ENCODE data around the gene CCSER1.
A peak's percentile ranks its signal among the peaks of the same experiment; 100 is the strongest.
"Not testable (repeated sequence)": the region's sequence is repeated elsewhere in the genome, so short reads cannot be mapped to it uniquely, and the experiment has no call there.

The CCSER1 gene

DNA sequence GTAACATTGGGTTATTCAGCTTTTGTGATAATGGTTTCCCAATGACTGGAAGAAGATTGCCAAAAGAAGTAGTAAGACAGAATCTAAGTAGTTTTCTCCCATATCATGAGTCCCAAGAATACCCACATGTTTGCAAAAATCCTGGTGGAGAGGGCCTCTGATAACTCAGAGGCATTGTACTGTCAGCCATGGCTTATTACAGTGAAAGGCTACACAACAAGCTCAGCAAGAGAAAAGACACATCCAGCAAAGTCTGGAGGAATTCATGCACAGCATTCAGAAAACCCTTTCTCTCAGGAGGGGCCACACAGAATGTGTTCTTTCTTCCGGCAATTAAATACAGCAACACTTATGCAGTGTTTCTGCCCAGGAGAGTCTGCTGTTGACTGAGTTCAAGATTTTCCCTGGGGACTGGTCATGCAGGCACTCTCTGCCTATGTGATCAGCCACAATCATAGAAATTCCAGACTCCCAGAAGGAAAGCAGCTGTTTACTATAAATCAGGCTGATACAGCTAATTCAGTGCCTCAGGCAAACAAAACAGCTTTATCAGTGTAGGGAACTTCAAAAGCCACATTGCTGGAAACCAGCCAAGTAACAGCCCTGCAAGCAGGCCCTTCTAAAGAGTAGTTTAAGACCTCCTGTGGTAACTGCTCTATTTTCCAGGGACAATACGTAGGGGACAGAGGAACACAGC lies 937.1 kb downstream of the CCSER1 start:
- DNase-seq (ENCODE audit: low spot score): no peak

DNA sequence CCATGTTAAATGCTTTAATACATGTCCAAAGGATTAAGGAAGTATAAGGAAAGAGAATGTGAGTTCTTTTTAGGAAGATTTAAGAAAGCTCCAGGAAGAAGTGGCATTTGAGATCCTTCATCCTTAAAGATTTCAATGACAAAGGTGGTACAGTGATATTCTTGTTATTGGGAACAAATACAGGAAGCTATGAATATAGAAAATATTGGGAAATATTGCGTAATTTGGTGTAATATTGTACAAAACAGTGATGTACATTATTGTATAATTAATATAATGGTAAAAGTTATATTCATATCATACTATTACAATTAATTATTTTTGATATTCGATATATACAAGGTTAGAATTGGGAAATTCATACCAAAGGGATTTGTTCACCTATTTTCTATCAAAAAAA lies 937.9 kb downstream of the CCSER1 start:
- no peak for DNase-seq (ENCODE audit: low spot score)

DNA sequence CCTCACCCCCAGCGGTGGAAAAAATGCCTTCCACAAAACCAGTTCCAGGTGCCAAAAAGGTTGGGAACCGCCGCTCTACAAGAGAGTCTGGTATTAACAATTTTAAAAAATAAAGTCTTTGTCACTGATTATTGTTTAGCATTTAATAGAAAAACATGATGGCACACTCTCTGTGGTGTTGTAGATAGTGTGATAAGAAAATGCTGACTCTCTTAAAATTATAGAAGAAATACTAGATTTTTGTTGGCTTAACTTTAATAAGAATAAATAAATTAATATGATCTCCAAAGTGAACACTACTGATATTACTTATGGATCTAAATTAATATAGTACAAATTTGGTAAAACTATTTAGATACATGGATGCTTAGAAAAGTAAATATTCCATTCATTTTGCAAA lies 943.5 kb downstream of the CCSER1 start:
- no peak for DNase-seq (ENCODE audit: low spot score)

- DNase-seq (ENCODE audit: low spot score): no peak
Measured at GRCh38 chr4:91076147-91076546, 949.0 kb downstream of the CCSER1 start.

DNA sequence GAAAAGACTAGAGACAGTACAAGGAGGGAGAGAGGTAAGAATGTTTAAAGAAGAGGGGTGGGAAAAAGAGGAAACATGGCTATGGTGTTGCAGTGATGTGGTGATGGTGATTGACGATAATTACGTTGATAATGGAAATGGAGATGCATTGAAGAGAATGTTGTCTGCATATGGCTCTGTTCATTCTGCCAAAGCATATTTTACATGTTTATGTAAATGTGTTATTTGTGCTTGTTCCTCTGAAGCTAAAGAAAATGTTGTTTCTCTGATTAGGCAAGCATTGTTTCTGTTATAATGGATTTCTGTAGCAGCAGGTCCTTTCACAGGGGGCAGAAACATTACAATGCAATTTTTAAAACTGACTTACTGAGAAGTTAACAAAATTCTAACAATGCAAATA lies 958.8 kb downstream of the CCSER1 start:
- DNase-seq (ENCODE audit: low spot score): no peak

DNA sequence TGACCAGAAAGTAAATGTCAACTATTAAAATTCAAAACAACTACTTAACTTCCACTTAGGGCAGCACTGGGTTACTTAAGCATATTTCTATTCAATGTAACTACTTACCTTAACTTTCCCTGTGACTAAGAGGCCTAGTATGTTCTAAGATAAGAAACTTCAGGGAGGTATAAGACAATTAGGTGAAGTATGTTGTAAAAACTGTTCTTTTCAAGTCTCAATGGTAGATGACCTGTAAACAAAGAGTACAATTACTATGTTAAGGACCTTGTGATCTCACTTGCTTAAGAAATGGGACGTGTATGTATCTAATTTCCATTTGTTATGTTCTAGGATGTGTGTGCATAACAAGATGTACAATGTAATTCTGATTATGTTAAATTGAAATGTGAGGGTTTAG lies 960.5 kb downstream of the CCSER1 start:
- DNase-seq (ENCODE audit: low spot score): no peak

DNA sequence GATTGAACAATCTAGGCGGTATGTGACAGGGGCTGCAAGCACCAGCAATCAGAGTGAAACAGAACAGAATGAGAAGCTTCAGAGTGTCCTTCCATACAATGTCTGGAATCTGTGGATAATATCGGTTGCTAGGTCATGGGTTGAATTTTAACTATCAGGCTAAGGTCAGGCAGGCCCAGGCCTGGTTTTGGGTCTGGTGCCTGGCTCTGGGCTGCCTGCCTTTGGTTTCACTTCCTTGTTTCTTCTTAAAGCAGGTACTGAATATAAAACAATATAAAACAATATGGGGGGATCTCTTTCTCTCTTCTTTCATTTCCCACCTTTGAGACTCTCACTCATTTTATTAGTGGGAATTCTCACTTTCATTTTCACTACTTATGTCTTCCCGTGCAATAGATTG lies 962.0 kb downstream of the CCSER1 start:
- no peak for DNase-seq (ENCODE audit: low spot score)

DNA sequence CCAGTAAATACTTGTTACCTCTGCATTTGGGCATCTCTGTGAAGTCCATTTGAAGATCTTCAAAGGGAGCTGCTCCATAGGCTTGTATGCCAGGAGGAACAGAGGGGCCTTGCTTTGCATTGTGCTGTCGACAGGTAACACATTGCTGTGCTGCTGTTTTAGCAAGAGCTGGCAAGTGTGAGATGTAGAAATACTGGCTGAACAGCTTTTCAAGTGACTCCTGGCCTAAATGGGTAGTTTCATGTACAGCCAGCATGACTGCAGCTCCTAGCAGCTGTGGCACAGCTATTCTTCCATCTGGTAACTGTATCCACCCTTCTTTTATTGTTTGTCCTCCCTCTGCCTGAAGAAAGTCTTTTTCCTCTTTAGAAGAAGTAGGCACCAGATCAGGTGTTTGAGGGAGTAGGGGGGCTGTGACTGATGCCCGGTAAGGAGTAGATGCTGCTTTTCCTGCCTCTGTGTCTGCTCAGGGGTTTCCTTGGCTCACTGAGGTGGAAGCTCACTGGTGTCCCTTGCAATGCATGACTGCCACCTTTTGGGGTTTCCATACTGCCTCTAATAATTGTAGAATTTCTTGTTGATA lies 965.3 kb downstream of the CCSER1 start:
- DNase-seq (ENCODE audit: low spot score): no peak

DNA sequence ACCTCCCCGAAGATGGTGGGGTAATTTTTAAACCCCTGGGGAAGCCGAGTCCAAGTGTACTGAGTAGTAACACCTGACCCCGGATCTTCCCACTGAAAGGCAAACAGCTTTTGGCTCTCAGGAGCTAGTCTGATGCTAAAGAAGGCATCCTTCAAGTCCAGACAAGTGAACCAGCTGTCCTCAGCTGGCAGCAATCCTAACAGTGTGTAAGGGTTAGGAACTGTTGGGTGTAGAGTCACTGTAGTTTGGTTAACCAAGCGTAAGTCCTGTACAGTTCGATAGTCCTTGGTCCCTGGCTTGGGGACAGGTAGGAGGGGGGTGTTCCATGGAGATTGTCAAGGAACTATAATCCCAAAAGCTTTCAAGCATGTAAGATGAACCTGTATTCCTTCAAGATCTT lies 967.0 kb downstream of the CCSER1 start:
- not testable (repeated sequence) for DNase-seq (ENCODE audit: low spot score)

- no peak for DNase-seq (ENCODE audit: low spot score)
Measured at GRCh38 chr4:91099666-91100065, 972.5 kb downstream of the CCSER1 start.

GRCh38 chr4:91108751-91109150 lies 981.6 kb downstream of the CCSER1 start:
- no peak for DNase-seq (ENCODE audit: low spot score)

- no peak for DNase-seq (ENCODE audit: low spot score)
Measured at GRCh38 chr4:91111556-91111955, 984.4 kb downstream of the CCSER1 start.

- DNase-seq (ENCODE audit: low spot score): peak; percentile 7
Measured at GRCh38 chr4:91113130-91113706, 986.0 kb downstream of the CCSER1 start.

GRCh38 chr4:91114386-91114785 lies 987.2 kb downstream of the CCSER1 start:
- no peak for DNase-seq (ENCODE audit: low spot score)

DNA sequence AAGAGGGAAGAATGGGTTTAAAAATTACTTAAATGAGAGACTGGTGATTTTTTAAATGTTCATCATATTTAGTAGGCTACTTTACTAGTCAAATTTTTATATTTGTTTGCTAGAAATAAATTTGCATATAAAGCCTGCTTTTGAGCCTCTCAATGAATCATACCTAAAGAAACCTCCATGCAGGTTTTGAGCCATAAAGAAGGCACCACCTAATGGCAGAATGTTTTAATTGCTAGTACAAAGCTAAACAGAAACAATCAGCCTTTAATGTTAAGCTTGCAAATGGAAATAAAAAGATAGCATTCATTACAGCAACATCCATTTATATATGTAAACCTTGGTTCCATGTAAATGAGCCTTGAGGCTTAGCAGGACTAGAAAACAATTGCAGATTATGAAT lies 989.7 kb downstream of the CCSER1 start:
- DNase-seq (ENCODE audit: low spot score): no peak

- no peak for DNase-seq (ENCODE audit: low spot score)
Measured at GRCh38 chr4:91118597-91118996, 991.4 kb downstream of the CCSER1 start.

- DNase-seq (ENCODE audit: low spot score): no peak
Measured at GRCh38 chr4:91123742-91124141, 996.5 kb downstream of the CCSER1 start.

GRCh38 chr4:91127192-91127591 lies 1000.0 kb downstream of the CCSER1 start:
- no peak for DNase-seq (ENCODE audit: low spot score)

- no peak for DNase-seq (ENCODE audit: low spot score)
Measured at GRCh38 chr4:91127831-91128230, 1000.6 kb downstream of the CCSER1 start.

- no peak for DNase-seq (ENCODE audit: low spot score)
Measured at GRCh38 chr4:91128519-91128918, 1001.3 kb downstream of the CCSER1 start.

DNA sequence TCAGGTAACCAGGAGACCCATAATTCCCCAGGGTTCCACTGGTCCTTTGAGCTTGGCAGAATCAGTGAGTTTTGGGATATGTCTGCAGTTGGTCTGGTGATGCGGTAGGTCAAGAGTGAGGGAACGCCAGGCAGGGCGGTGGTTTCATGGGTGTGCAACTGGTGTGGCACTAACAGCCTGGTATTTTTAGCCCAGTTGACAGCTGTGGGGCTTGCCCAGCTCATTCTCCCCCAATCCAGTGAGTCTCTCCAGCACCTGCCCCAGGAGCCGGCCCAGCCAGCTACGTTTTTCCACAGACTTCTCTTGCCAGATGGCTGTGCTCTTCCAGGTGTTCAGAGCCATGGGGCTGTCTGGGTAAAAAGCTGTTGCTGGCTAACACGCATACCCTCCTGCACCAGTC lies 1019.9 kb downstream of the CCSER1 start:
- DNase-seq (ENCODE audit: low spot score): no peak

GRCh38 chr4:91154041-91154440 lies 1026.8 kb downstream of the CCSER1 start:
- not testable (repeated sequence) for DNase-seq (ENCODE audit: low spot score)

- not testable (repeated sequence) for DNase-seq (ENCODE audit: low spot score)
Measured at GRCh38 chr4:91167864-91168653, 1040.9 kb downstream of the CCSER1 start.
